Right lobe of liver (tissue), 6 donors: Measurements from ENCODE around the gene F8. TPM values are rescaled to one million over a fixed set of nuclear protein-coding genes. Genes with fewer than 3 reads are reported as not detected.

Experiments used
- ATAC-seq, 4 donors: fragments of 200-7000 bp; cut with Tn5 transposase; one replicate each; pipeline ENCODE4 v1.9.1; 2020; ENCODE audit warnings: mild to moderate bottlenecking in 4 of 4, moderate library complexity in 4 of 4
- DNase-seq, 3 donors: peaks; one replicate each; pipeline ENCODE4 v3.0.0-alpha.2; 2020
- H3K27ac ChIP-seq, 3 donors: fragments of 200-600 bp; one replicate each; pipeline ENCODE4 v1.8.0; 2022
- H3K27me3 ChIP-seq, 2 donors: fragments of 200-600 bp; one replicate each; pipeline ENCODE4 v1.8.0; 2022
- H3K36me3 ChIP-seq, 4 donors: fragments of 200-600 bp; sonication (generic) in 1 of 4; one replicate each; pipeline versions ENCODE4 v1.5.1 to v1.8.0; 2017 to 2022; ENCODE audit warnings: control low read depth in 1 of 4
- H3K4me1 ChIP-seq, 4 donors: fragments of 200-600 bp; sonication (generic) in 1 of 4; one replicate each; pipeline versions ENCODE4 v1.5.1 to v1.8.0; 2017 to 2022; ENCODE audit warnings: control low read depth in 1 of 4
- H3K4me3 ChIP-seq, 3 donors: fragments of 200-600 bp; one replicate each; pipeline ENCODE4 v1.8.0; 2022
- H3K9me3 ChIP-seq, 4 donors: fragments of 200-600 bp; sonication (generic) in 1 of 4; one replicate each; pipeline versions ENCODE4 v1.5.1 to v1.8.0; 2017 to 2022; ENCODE audit warnings: control low read depth in 1 of 4
- POLR2A ChIP-seq: fragments of 450-650 bp; IDR thresholded peaks from one replicate; pipeline ENCODE4 v1.6.1; 2017; ENCODE audit warnings: antibody characterized with exemption, mild to moderate bottlenecking
- WGBS: methylation state at CpG from one replicate; pipeline ENCODE4 v1.1.6; 2018; ENCODE audit warnings: low coverage, low lambda C conversion rate; ENCODE audit not compliant: insufficient coverage; ENCODE audit errors: missing lambda C conversion rate; 5-methylcytosine and 5-hydroxymethylcytosine counted together
- intact Hi-C, 2 donors: fragments of 100-400 bp; cut with DNase I; formaldehyde crosslinking; loops; one replicate each; pipeline versions ENCODE4 v1.11.2 to v1.14.1; 2022
- microRNA counts: library from miRNA; unstranded; fragments of <30 nt; microRNA quantifications from one replicate; lab custom pipeline; 2016
- microRNA-seq, 2 donors: library from miRNA; unstranded; fragments of <30 nt; microRNA quantifications; one replicate each; pipeline ENCODE4, GENCODE V29; 2019 to 2020
- small RNA-seq, 2 experiments: library from RNA; depleted of rRNA; stranded (forward); fragments of <200 nt; gene quantifications; one replicate each; pipeline ENCODE3, GENCODE V24; 2016
- total RNA-seq, 6 experiments: library from RNA; depleted of rRNA in 2 of 6; stranded (reverse); fragments of >200 nt in 2 of 6; fragmentation: NEBNext Ultra II Directional in 3 of 6; extraction: Animal tissue kit (Norgen Biotek cat#: 25700) in 3 of 6; gene quantifications; one replicate each; pipeline versions ENCODE4 v1.1.0 to v1.2.4, GENCODE V29; 2016 to 2023
- TF ChIP-seq, protein P1 (sequence below), 4 donors: fragments of 200-600 bp in 3 of 4; fragments of 450-650 bp in 1 of 4; IDR thresholded peaks; one replicate each; pipeline versions ENCODE4 v1.5.1 to v1.8.0; 2016 to 2022; ENCODE audit warnings: antibody characterized with exemption in 4 of 4, mild to moderate bottlenecking in 2 of 4
- donor health status: DM: no; HTN: yes; CAD: no.
- donor health status: DM: no; HTN: no; CAD: no.
- donor health status: DM: no; HTN: no; CAD: no.
- donor health status: DM: no; HTN: yes; CAD: no.
- donor health status: DM: no; HTN: yes; CAD: no.

F8 gene
- total RNA-seq, 6 experiments from 2014 or later: 19.4 to 36.2 (median 26.3) TPM

DNA sequence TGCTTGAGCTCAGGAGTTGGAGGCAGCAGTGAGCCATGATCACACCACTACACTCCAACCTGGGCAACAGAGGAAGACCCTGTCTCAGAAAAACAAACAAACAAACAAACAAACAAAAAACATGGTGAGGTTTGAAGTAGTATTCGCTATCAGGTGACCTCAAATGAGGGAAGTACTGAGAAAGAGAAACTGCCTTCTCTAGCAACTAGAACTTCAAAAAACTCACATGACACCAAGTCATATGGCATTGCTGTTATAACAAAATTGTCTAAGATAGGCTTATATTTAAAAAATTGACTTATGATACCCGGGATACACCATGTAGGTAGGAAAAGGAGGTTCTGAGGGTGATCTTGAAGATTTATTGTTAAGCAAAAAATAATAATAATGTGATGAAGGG lies 227.5 kb downstream of the F8 start:
- Histone ChIP-seq H3K9me3 (no peaks in the 10 kb centered on the region), H3K36me3 (no peaks in the 10 kb centered on the region), H3K27me3 (no peaks in the 10 kb centered on the region), H3K4me3 (no peak overlapping the region), H3K27ac (no peak overlapping the region), H3K4me1 (peaks cover 0 to 24% (median 6%) of the 10 kb centered on the region in 4 donors)
- TF ChIP-seq, protein P1, sequence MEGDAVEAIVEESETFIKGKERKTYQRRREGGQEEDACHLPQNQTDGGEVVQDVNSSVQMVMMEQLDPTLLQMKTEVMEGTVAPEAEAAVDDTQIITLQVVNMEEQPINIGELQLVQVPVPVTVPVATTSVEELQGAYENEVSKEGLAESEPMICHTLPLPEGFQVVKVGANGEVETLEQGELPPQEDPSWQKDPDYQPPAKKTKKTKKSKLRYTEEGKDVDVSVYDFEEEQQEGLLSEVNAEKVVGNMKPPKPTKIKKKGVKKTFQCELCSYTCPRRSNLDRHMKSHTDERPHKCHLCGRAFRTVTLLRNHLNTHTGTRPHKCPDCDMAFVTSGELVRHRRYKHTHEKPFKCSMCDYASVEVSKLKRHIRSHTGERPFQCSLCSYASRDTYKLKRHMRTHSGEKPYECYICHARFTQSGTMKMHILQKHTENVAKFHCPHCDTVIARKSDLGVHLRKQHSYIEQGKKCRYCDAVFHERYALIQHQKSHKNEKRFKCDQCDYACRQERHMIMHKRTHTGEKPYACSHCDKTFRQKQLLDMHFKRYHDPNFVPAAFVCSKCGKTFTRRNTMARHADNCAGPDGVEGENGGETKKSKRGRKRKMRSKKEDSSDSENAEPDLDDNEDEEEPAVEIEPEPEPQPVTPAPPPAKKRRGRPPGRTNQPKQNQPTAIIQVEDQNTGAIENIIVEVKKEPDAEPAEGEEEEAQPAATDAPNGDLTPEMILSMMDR (IDR thresholded peaks at IDR 0.05): no peak
- no peak for TF ChIP-seq POLR2A
- intact Hi-C loops: no loop called here
- ATAC-seq (no peak), DNase-seq (no peak)
- 28% methylated on average over 2 of the region's 2 CpGs for WGBS

DNA sequence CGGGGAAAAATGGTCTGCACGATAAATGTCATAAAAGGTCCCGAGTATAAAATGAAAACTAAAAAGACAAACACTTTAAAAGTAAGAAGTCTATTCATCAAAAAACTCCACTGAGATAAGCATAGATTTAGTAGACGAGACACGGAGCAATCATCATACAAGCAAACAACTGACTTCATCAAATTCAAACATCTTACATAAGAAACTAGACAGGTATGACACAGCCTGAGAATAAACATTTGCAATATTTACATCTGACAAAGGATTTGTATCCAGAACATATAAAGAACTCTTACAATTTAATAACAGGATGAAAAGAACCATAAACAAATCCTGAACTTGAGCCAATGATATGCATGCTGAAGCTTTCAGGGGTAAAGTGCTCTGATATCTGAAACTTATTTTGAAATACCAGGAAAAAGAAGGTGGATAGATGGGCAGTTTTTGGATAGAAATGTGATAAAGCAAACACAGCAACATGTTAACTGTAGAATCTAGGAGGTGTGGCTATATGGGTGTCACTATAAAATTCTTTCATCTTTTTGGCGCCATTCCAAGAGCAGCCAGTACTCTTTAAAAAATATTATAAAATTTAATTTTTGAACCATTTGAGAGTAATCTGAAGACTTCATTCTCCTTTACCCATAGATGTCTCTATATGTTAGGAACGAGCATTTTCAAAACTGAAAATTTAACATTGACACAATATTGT lies 229.3 kb downstream of the F8 start:
- WGBS: 50% methylated on average over 7 of the region's 7 CpGs
- no peak for DNase-seq
- ATAC-seq: peak; percentile 17 to 62 (median 42)
- H3K9me3 ChIP-seq: no peaks in the 10 kb centered on the region
- TF ChIP-seq, protein P1 (IDR thresholded peaks at IDR 0.05): no peak
- no peak for TF ChIP-seq POLR2A
- peaks cover 0 to 17% (median 0%) of the 10 kb centered on the region in 4 donors for H3K4me1 ChIP-seq
- no peaks in the 10 kb centered on the region for H3K36me3 ChIP-seq
- H3K4me3 ChIP-seq: no peak overlapping the region
- no peaks in the 10 kb centered on the region for H3K27me3 ChIP-seq
- intact Hi-C loops: no loop called here
- H3K27ac ChIP-seq: no peak overlapping the region

DNA sequence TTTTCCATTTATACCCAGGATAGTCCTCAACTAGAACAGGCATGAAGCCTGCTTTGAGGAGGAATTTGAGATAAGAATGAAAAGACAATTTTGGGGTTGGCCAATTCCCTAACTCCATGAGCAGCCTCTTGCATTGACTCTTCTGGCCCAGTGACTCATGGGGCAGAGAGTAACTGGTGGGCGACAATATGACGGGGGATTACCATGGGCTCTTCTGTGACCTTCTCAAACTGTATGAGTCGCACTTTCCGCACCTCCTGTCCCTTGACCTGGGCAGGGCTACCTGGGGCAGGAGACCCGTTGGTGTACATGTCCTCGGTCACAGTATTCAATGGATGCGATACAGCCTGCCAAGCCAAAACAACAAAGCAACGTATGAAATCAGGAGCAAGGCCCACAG lies 230.6 kb downstream of the F8 start:
- DNase-seq (peak in 1 of 3 donors; percentile 27), ATAC-seq (peak in 1 of 4 donors; percentile 63)
- WGBS: 58% methylated on average over 8 of the region's 8 CpGs
- intact Hi-C loops: no loop called here
- H3K36me3 ChIP-seq: no peaks in the 10 kb centered on the region
- peaks cover 0 to 17% (median 0%) of the 10 kb centered on the region in 4 donors for H3K4me1 ChIP-seq
- H3K4me3 ChIP-seq: no peak overlapping the region
- peak overlapping the region in 1 of 3 donors; percentile 19 for H3K27ac ChIP-seq
- no peaks in the 10 kb centered on the region for H3K27me3 ChIP-seq
- TF ChIP-seq, protein P1 (IDR thresholded peaks at IDR 0.05): no peak
- no peak for TF ChIP-seq POLR2A
- H3K9me3 ChIP-seq: no peaks in the 10 kb centered on the region

- Histone ChIP-seq H3K36me3 (no peaks in the 10 kb centered on the region), H3K27ac (peak overlapping the region in 1 of 3 donors; percentile 37), H3K27me3 (no peaks in the 10 kb centered on the region), H3K9me3 (no peaks in the 10 kb centered on the region), H3K4me1 (peaks cover 0 to 17% (median 0%) of the 10 kb centered on the region in 4 donors), H3K4me3 (no peak overlapping the region)
- DNase-seq: no peak
- TF ChIP-seq, protein P1 (IDR thresholded peaks at IDR 0.05): no peak
- no peak for TF ChIP-seq POLR2A
- peak; percentile 64 to 84 (median 74) for ATAC-seq
- WGBS: 54% methylated on average over 4 of the region's 4 CpGs
- intact Hi-C loops: no loop called here
Measured at GRCh38 chrX:154791467-154791866, 231.1 kb downstream of the F8 start.

MicroRNAs encoded within 50 kb of the gene (microRNA counts, 767-probe panel; counts per million panel counts)
- microRNA hsa-miR-1184 (lab: Ali Mortazavi, UCI): 237 counts per million

Small RNAs within 50 kb of the gene (microRNA-seq; reads per million reads assigned to microRNA genes)
- 0 reads per million in 2 donors for gene MIR1184-1

Small RNAs within 50 kb of the gene (small RNA-seq; reads per million reads assigned to genes)
- 0 reads per million in 2 experiments for gene MIR1184-1

Other genes starting within 250 kb of the F8 start
- gene MPP1, start 217.2 kb downstream of the F8 start, total RNA-seq: 10 to 100 TPM; 20.2 to 51.7 (median 32.5) TPM
- not detected for gene SMIM9, start 188.1 kb downstream of the F8 start, total RNA-seq
- 10 to 100 TPM; 13.1 to 24.7 (median 17.6) TPM for gene F8A1, start 136.4 kb downstream of the F8 start, total RNA-seq
- gene FUNDC2, start 4.1 kb upstream of the F8 start, total RNA-seq: 10 to 100 TPM; 24.2 to 70.5 (median 39.7) TPM
- gene CMC4, start 48.4 kb upstream of the F8 start, total RNA-seq: 10 to 100 TPM in 2 of 6 experiments, 1 to 10 TPM in 4; 3.9 to 12.2 (median 7.6) TPM
- gene MTCP1, start 48.4 kb upstream of the F8 start, total RNA-seq: 10 to 100 TPM in 4 of 6 experiments, 1 to 10 TPM in 1, under 1 TPM in 1; 0.98 to 26.8 (median 16.6) TPM
- gene BRCC3, start 48.8 kb upstream of the F8 start, total RNA-seq: 10 to 100 TPM; 10.1 to 13.4 (median 10.5) TPM
- 10 to 100 TPM; 14.5 to 18.9 (median 16.8) TPM for gene VBP1, start 193.7 kb upstream of the F8 start, total RNA-seq
- gene RAB39B, start 241.8 kb upstream of the F8 start, total RNA-seq: under 1 TPM in 4 of 6 experiments, not detected in 2; 0.05 to 0.11 (median 0.06) TPM